NT2/D1 (cell line): ENCODE data around the gene LIN37.
"Not testable (repeated sequence)": the region's sequence is repeated elsewhere in the genome, so short reads cannot be mapped to it uniquely, and the experiment has no call there.

Experiments used
- DNase-seq: peaks from one replicate; pipeline ENCODE4 v3.0.0-alpha.2; 2011; ENCODE audit warnings: low read depth, low spot score
- H3K27me3 ChIP-seq: 2 replicates; pipeline ENCODE4 v1.6.0; 2011; ENCODE audit warnings: mild to moderate bottlenecking; ENCODE audit not compliant: insufficient read length, insufficient read depth
- H3K36me3 ChIP-seq: 2 replicates; pipeline ENCODE4 v1.6.1; 2011; ENCODE audit warnings: mild to moderate bottlenecking, low read length, mixed read lengths; ENCODE audit not compliant: insufficient read depth, insufficient read length
- H3K4me1 ChIP-seq: 2 replicates; pipeline ENCODE4 v1.5.1; 2011; ENCODE audit not compliant: insufficient read depth, insufficient read length
- H3K4me3 ChIP-seq: 2 replicates; pipeline ENCODE4 v1.5.1; 2011; ENCODE audit warnings: low read depth; ENCODE audit not compliant: insufficient read length
- H3K9ac ChIP-seq: 2 replicates; pipeline ENCODE4 v1.6.0; 2011; ENCODE audit warnings: low read depth; ENCODE audit not compliant: insufficient read length
- H3K9me3 ChIP-seq: 2 replicates; pipeline ENCODE4 v1.5.1; 2011; ENCODE audit warnings: mild to moderate bottlenecking, low read length; ENCODE audit not compliant: insufficient read depth
- SUZ12 ChIP-seq: IDR thresholded peaks from 2 replicates; pipeline ENCODE4 v1.6.1; 2011; ENCODE audit not compliant: insufficient read length, insufficient read depth; ENCODE audit errors: extremely low read depth
- YY1 ChIP-seq: IDR thresholded peaks from 2 replicates; pipeline ENCODE4 v1.6.1; 2011; ENCODE audit not compliant: insufficient read length, insufficient read depth
- ZNF274 ChIP-seq: IDR thresholded peaks from 2 replicates; pipeline ENCODE4 v1.6.1; 2011; ENCODE audit warnings: mild to moderate bottlenecking, low read depth, low read length

The LIN37 gene

DNA sequence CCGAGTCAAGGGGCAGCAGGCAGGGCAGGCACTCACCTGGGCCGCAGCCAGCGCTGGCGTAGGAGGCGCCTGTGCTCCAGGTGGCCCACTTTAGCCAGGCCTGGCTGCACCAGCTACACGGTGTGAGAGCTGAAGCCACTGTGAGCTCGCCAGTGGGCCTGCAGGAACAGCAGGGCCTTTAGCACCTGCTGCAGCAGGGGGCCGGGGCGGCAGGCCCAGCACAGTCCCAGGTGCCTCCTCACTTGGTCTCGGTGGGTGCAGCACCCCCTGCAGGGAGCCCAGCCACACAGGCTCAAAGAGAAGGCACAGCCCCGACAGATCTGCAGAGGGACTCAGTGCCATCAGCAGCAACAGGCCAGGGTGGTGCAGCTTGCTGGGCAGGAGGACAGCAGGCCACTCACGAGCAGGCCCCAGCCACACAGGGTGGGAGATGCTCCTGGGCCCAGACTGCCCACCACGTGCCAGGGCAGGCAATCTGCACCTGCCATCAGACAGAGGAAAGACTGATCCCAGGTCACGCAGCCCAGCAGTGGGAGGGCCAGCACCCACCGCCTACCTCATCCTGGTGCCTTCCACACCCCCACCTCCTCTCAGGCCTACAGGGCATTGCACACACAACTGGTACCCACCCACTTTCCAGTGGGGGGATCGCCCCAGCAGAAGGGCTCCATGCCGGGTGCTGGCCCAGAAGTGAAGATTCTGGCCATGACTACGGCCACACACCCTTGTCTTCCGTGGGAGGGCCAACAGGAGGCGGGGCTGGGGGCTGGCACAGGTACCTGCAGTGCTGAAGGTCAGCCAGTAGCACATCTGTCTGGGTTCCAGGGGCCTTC lies 42.8 kb downstream of the LIN37 start:
- H3K4me3 ChIP-seq, result no peak overlapping the region
- peaks cover 19% of the 10 kb centered on the region for H3K4me1 ChIP-seq
- DNase-seq, result no peak
- TF ChIP-seq YY1 (no peak), SUZ12 (no peak), ZNF274 (no peak)
- no peaks in the 10 kb centered on the region for H3K9me3 ChIP-seq
- H3K36me3 ChIP-seq, result no peaks in the 10 kb centered on the region
- no peak overlapping the region for H3K9ac ChIP-seq
- H3K27me3 ChIP-seq, result no peaks in the 10 kb centered on the region

GRCh38 chr19:35791814-35792279 lies 43.5 kb downstream of the LIN37 start:
- H3K36me3 ChIP-seq, result no peaks in the 10 kb centered on the region
- no peak overlapping the region for H3K4me3 ChIP-seq

DNA sequence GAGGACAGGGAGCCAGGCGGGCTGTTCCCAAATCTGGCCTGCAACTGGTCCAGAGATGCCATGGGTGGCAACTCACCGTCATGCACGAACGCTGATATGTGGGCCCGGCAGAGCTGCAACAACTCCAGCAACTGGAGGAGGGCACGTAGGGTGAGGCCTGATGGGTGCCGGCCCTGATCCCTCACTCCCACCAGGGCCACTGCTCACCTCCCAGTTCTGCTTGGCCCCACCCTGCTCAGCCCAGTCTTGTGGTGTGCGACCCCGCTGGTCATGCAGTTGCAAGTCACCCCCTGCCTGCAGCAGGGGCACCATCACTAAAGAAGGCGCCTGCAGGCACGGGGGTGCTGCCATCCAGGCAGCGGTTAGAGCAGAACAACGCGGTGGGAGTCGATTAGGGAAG lies 43.9 kb downstream of the LIN37 start:
- Histone ChIP-seq H3K36me3 (no peaks in the 10 kb centered on the region), H3K27me3 (no peaks in the 10 kb centered on the region), H3K9me3 (no peaks in the 10 kb centered on the region), H3K4me1 (peaks cover 16% of the 10 kb centered on the region), H3K4me3 (no peak overlapping the region), H3K9ac (no peak overlapping the region)
- no peak for TF ChIP-seq YY1
- TF ChIP-seq ZNF274, result no peak
- no peak for TF ChIP-seq SUZ12
- DNase-seq, result no peak

More at GRCh38 chr19:35791814-35792279, 43.5 kb downstream of the LIN37 start:
- no peak for TF ChIP-seq YY1
- no peak for DNase-seq
- no peak overlapping the region for H3K9ac ChIP-seq
- peaks cover 17% of the 10 kb centered on the region for H3K4me1 ChIP-seq
- no peaks in the 10 kb centered on the region for H3K9me3 ChIP-seq
- no peaks in the 10 kb centered on the region for H3K27me3 ChIP-seq

DNA sequence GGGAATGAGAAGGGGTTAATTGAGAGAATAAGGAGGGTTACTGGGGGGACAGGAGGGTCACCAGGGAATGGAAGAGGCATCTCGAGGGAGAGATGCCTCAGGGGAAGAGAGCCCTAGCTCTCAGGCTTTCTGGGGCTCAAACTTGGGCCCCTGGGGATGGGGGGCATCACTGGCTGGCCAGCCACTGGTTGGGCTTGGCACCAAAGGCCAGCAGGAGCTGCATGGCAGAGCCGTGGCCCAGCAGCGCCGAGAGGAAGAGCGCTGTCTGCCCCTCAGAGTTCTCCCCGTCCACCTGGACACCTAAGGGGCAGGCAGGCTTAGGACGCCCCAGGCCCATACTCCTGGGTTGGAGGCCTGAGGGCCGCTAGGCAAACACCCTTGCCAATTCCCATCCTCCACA lies 44.5 kb downstream of the LIN37 start:
- TF ChIP-seq YY1, result no peak
- no peak for TF ChIP-seq ZNF274
- H3K4me1 ChIP-seq, result peaks cover 19% of the 10 kb centered on the region
- H3K27me3 ChIP-seq, result no peaks in the 10 kb centered on the region
- no peaks in the 10 kb centered on the region for H3K36me3 ChIP-seq
- no peak for DNase-seq
- H3K9ac ChIP-seq, result no peak overlapping the region
- H3K9me3 ChIP-seq, result no peaks in the 10 kb centered on the region
- H3K4me3 ChIP-seq, result no peak overlapping the region

- DNase-seq, result no peak
- TF ChIP-seq ZNF274 (no peak), YY1 (no peak), SUZ12 (no peak)
- Histone ChIP-seq H3K4me1 (peaks cover 19% of the 10 kb centered on the region), H3K4me3 (no peak overlapping the region), H3K9ac (no peak overlapping the region), H3K27me3 (no peaks in the 10 kb centered on the region), H3K36me3 (no peaks in the 10 kb centered on the region), H3K9me3 (no peaks in the 10 kb centered on the region)
Measured at GRCh38 chr19:35793381-35794165, 45.2 kb downstream of the LIN37 start.

DNA sequence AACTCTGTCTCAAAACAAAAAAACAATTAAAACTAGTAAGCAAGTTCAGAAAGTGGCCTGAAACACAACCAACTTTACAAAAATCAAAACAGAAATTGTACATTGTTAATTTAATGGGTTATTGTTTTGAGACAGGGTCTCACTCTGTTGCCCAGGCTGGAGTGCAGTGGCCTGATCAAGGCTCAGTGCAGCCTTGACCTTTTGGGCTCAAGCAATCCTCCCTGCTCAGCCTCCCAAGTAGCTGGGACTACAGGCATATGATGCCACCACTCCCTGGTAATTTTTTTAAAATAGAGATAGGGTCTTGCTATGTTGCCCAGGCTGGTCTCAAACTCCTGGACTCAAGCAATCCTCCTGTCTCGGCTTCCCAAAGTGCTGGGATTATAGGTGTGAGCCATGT lies 47.2 kb downstream of the LIN37 start:
- not testable (repeated sequence) for H3K9ac ChIP-seq, DNase-seq, H3K4me3 ChIP-seq, H3K36me3 ChIP-seq, H3K9me3 ChIP-seq, H3K27me3 ChIP-seq
- H3K4me1 ChIP-seq, result peaks cover 13% of the 10 kb centered on the region

- no peak for DNase-seq
- no peak overlapping the region for H3K9ac ChIP-seq
- H3K36me3 ChIP-seq, result no peaks in the 10 kb centered on the region
- no peak for TF ChIP-seq YY1
- TF ChIP-seq SUZ12, result no peak
- no peak for TF ChIP-seq ZNF274
- H3K4me3 ChIP-seq, result no peak overlapping the region
- H3K9me3 ChIP-seq, result no peaks in the 10 kb centered on the region
- peaks cover 3% of the 10 kb centered on the region for H3K4me1 ChIP-seq
- H3K27me3 ChIP-seq, result no peaks in the 10 kb centered on the region
Measured at GRCh38 chr19:35796645-35797542, 48.5 kb downstream of the LIN37 start.
